LNCAP (cell line): ENCODE data around the gene LIMK2.
A peak's percentile ranks its signal among the peaks of the same experiment; 100 is the strongest.

ENCODE experiments used
- CTCF ChIP-seq: fragments of 450-650 bp; IDR thresholded peaks from 2 replicates; pipeline ENCODE4 v1.5.1; 2017; ENCODE audit warnings: mild to moderate bottlenecking

LIMK2 gene

GRCh38 chr22:31211862-31212730, at the start of gene LIMK2:
LIMK2 (plus strand) TSS chr22:31212298; CDS start chr22:31212409, 111 bp downstream.
- TF ChIP-seq CTCF: peak; percentile 88

- TF ChIP-seq CTCF: no peak
Measured at GRCh38 chr22:31170971-31171370, 41.1 kb upstream of the LIMK2 start.

GRCh38 chr22:31173386-31174145, 38.5 kb upstream of the LIMK2 start:
- TF ChIP-seq CTCF: no peak

GRCh38 chr22:31176923-31177322, 35.2 kb upstream of the LIMK2 start:
- no peak for TF ChIP-seq CTCF

DNA sequence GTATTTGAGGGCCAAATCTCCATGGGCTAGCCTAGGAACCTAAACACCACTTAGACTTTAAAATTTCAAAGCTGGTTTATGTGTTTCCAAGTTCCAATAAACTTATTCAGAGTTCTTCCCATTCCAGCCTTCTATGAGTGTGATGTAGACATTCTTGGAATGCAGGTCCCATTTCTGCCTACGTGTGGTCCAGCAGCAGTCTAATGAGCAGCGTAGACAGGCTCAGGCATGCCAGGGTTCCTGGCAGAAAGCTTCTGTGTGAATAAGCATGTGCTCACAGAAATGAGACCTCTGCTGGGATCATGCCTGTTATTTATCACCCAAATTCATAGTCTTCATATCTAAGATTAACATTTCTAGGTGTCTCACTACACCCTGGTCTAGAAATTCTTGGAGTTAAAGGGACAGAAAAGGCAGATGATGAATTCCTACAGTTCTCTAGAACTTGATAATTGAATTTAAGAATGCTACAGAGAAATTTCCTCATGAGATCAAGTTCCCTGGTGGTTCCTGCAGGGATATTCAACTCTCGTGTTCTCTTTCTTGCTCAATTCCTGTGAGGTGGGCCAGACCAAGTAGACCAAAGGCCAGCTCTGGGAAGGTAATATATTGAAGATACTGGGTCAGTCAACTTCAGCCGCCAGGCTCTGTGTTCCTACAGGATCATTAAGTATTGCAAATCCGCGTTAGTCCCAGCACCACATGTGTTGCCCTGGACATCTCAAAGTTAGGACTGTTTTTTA, 34.5 kb upstream of the LIMK2 start:
- no peak for TF ChIP-seq CTCF

- TF ChIP-seq CTCF: no peak
Measured at GRCh38 chr22:31178859-31179258, 33.2 kb upstream of the LIMK2 start.

DNA sequence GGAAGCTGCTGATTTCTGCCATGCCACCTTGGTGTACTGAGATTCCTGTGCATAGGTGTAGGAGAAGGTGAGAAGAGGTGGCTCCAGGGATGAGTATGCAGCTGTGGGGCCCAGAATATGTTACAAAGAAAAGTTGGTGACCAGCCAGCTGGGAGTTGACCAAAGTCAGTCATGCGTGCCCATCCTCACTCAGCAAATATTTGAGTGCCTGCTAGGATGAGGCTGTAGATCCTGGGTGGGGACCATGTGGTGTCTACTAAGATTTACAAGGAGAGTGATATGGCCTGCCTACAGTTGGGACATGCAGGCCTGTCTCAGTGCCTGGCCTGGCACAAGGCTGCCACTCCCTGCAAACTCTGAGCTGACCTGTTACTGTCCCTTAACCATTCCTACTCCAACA, 32.8 kb upstream of the LIMK2 start:
- TF ChIP-seq CTCF: no peak
